Measurements from ENCODE around the gene MT1F.

MT1F gene

DNA sequence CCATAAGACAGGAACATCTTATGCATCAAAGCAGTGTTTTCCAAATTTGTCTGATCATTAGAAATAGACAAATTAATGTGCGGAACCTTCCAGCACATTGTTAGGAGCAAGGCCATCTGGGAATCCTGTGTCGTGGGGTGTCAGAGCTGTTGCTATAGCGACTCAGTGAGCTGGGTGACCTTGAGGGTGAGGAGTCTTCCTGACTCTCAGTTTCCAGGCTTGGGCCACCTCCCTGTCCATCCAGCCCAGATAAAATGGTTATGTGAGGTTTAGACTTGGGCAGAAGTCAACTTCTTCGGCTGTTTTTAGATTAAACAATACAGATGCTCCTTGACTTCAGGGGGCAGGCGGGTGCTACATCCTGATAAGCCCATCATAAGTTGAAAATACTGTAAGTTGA, 45.1 kb downstream of the MT1F start:
- DNase-seq = no peak
